DMS 273 (cell line): ENCODE data around the gene CBX3.
"Not testable (repeated sequence)": the region's sequence is repeated elsewhere in the genome, so short reads cannot be mapped to it uniquely, and the experiment has no call there.

Source experiments
- DNase-seq: peaks from one replicate; lab custom pipeline; 2025; ENCODE audit not compliant: unreplicated experiment; lab: John Stamatoyannopoulos, UW

Gene CBX3

GRCh38 chr7:26169271-26169670 is 32.3 kb upstream of the CBX3 start:
- no peak for DNase-seq

DNA sequence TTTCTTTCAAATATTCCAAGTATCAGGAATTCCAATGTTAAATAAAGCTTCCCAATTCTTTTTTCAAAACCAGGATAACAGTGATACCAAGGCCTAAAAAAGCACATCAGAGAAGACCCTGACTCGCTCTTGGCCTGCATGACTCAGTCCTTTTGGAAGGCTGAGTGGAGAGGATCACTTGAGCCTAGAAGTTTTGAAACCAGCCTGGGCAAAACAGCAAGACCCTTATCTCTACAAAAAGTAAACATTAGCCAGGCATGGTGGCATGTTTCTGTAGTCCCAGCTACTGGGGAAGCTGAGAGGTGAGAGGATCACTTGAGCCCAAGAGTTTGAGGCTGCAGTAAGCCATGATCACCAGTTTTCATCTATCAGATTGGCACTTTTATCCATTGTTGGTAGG is 30.9 kb upstream of the CBX3 start:
- no peak for DNase-seq

DNA sequence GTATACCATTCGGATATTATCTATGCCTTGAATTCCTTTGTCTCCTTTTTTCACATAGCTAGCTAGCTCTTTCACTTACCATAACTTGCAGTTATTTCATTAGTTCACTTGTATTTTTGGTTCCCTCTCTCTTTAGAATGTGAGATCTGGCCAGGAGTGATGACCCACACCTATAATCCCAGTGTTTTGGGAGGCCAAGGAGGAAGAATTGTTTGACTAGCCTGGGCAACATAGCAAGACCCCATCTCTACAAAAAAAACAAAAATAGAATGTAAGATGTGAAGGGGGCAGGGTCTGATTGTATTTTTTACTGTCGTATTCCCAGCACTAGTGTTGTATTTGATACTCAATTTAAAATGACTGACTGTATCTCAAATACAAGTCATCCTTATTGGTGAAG is 29.9 kb upstream of the CBX3 start:
- DNase-seq: no peak

DNA sequence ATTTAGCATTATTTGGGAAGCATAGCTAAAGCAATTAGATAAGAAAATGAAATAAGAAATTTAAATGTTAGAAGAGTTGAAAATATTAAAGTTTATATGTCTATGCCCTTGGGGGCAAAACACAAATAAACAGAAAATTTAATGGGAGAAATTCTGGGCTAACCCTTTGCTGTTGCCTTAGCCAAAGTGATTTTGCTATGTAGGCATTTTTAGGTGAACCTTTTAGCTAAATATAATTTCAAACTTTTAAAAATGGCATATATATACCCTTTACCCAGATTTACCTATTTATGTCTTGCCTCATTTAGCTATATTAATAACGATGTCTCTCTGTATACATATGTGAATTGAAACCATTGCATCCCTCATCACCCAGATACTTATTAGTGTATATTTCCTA is 29.5 kb upstream of the CBX3 start:
- DNase-seq: no peak

GRCh38 chr7:26175903-26176302 is 25.6 kb upstream of the CBX3 start:
- not testable (repeated sequence) for DNase-seq

- DNase-seq: not testable (repeated sequence)
Measured at GRCh38 chr7:26176696-26177095, 24.8 kb upstream of the CBX3 start.

GRCh38 chr7:26177269-26177668 is 24.3 kb upstream of the CBX3 start:
- DNase-seq: not testable (repeated sequence)

DNA sequence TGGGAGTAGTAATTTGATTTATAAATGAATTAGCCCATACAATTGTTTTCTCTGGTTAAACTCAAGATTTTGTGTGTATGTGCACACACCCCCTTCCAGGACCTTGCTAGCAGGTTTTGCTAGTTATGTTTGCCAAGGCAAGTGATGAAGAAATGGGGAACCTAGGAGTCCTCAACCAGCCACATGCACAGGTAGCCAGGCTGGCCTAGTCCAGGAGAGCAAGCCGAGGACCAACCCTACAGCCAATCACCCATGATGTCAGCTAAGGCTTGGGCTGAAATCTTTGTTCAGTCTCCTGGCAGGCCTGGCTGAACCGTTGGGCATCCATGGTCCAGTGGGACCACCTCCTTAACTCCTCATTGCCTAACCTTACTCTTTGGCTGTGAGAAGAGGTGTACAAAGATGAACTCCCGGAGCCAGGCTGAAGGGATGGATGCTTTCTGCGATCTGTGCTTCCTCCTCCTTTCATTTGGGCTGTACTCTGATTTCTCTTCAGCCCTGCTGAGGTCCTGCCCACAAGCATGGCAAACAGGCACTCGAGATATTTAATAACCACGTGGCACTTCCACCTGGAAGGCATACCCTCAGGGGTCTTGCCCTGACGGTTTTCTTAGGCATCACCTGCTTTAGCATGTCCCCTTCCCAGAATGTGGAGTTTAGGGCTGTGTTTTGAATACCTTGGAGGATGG is 23.1 kb upstream of the CBX3 start:
- DNase-seq: no peak

DNA sequence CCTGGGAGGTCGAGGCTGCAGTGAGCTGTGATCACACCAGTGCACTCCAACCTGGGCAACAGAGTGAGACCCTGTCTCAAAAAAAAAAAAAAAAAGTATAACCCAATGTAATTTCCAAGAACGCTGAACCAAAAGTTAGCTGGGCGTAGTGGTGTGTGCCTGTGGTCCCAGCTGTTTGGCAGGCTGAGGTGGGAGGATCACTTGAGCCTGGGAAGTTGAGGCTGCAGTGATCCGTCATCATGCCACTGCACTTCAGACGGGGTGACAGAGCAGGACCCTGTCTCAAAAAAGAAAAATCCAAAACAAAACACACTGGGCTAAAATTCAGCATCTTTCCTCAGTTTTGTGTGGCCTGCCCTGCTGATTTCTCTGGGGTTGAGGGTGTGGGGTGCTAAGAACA is 22.1 kb upstream of the CBX3 start:
- no peak for DNase-seq

GRCh38 chr7:26179826-26180497 is 21.6 kb upstream of the CBX3 start:
- no peak for DNase-seq

- DNase-seq: no peak
Measured at GRCh38 chr7:26180792-26181198, 20.8 kb upstream of the CBX3 start.

- DNase-seq: no peak
Measured at GRCh38 chr7:26181474-26182227, 19.9 kb upstream of the CBX3 start.

- no peak for DNase-seq
Measured at GRCh38 chr7:26182283-26182682, 19.3 kb upstream of the CBX3 start.

GRCh38 chr7:26182706-26183105 is 18.8 kb upstream of the CBX3 start:
- DNase-seq: no peak

DNA sequence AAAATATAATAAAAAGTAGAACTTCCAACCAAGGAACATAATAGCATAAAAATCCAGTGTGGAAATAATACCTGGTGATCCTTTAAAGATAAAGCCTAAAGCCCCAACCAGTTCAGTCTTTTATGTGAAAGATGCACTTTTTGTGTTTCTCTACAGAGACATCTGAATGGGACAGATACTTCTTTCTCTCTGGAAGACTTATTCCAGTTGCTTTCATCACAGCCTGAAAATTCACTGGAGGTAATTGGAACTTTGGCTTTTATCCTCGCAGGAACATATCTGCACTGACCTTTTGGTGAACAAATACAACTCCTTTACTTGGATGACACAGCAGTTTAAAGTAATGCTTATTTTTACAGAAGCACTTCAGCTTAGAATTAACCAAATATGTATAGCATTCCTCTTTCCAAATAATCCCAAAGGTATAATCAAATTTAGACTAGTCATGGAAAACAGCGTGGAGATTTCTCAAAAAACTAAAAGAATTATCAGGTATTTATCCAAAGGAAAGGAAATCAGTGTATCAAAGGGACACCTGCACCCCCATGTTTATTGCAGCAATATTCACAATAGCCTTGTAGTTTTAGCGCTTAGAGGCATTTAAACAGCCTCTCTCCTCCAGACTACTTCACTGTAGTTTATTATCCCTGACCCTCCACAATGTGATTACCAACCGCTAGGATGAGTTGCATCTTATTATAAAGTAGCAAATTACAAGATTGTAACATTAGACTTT is 17.8 kb upstream of the CBX3 start:
- DNase-seq: peak; percentile 57

DNA sequence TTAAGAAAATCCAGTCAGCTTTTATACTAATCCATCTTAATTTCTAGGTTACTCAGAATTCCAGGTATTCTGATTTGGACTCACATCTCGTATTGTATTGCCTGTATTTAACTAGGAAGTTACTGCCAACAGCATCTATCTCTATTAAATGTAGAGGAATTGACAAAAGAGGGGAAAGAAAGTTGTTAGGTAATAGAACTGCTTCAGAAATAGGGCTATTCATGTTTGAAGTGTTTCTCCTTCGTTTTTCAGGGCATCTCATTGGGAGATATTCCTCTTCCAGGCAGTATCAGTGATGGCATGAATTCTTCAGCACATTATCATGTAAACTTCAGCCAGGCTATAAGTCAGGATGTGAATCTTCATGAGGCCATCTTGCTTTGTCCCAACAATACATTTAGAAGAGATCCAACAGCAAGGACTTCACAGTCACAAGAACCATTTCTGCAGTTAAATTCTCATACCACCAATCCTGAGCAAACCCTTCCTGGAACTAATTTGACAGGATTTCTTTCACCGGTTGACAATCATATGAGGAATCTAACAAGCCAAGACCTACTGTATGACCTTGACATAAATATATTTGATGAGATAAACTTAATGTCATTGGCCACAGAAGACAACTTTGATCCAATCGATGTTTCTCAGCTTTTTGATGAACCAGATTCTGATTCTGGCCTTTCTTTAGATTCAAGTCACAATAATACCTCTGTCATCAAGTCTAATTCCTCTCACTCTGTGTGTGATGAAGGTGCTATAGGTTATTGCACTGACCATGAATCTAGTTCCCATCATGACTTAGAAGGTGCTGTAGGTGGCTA is 17.1 kb upstream of the CBX3 start:
- not testable (repeated sequence) for DNase-seq

GRCh38 chr7:26185131-26185843 is 16.3 kb upstream of the CBX3 start:
- DNase-seq: no peak

DNA sequence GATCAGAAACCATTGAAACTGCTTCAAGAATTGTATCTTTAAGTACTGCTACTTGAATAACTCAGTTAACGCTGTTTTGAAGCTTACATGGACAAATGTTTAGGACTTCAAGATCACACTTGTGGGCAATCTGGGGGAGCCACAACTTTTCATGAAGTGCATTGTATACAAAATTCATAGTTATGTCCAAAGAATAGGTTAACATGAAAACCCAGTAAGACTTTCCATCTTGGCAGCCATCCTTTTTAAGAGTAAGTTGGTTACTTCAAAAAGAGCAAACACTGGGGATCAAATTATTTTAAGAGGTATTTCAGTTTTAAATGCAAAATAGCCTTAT is 15.7 kb upstream of the CBX3 start:
- peak; percentile 60 for DNase-seq

DNA sequence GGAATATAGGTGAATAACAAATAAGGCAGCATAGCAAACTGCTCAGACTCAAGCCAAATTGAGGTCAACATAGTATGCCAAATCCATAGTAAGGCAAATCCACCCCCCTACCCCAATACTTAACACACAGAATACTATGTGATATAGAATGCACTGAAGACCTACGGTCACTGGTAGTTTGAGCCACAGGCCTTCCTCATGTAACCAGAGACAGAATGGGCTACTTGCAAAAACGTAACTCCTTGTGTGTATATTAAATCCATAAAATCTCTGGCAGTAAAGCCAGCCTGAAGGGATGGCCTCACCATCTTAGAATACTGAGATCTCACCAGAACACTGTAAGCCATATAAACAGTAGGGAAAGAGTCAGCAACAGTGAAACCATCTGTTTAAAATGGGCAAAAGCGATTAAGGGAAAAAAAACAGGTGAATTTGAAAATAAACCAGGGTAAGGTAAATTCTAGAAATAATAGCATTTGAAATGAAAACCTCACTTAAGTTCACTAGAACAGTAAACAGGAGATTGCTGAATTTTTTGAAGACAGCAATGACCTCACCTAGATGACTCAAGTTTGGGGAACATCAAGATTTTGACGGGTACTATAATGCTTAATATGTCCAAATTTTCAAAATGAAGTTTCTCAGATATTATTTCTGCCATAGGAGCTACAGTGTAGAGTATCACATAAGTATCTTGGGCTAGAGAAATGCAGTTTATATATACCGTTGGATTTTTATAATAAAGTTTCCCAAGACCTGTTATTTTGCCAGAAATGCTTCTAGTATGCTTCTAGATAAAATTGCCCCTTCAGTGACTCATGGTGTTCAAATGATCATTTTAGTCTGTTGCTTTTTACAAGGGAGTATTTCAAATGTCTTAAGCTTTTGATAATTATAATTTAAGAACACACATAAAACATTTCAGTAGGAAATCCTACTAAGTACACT is 14.9 kb upstream of the CBX3 start:
- peak; percentile 69 for DNase-seq
